Placental pericyte (primary cell): ENCODE results near the gene PMEPA1. TPM values are rescaled to one million over a fixed set of nuclear protein-coding genes. Genes with fewer than 3 reads are reported as not detected.

ENCODE experiments used
- total RNA-seq: library from RNA; depleted of rRNA; stranded (reverse); fragments of >200 nt; gene quantifications from 2 replicates; pipeline ENCODE4 v1.2.3, GENCODE V29; 2012

PMEPA1 gene
- 1.0 and 5.9 TPM in 2 replicates for total RNA-seq

GRCh38 chr20:57709823-57710799, at the start of gene PMEPA1:
Gene PMEPA1 (minus strand): TSS chr20:57710015. CDS start chr20:57709582, 433 bp downstream.

GRCh38 chr20:57620274-57620990, 89.4 kb downstream of the PMEPA1 start, which contains the start of gene ZBP1:
Gene ZBP1 (minus strand): TSS chr20:57620426. CDS start chr20:57620295, 131 bp downstream.

Other genes starting within 250 kb of the PMEPA1 start
- gene CTCFL, start 184.9 kb downstream of the PMEPA1 start, total RNA-seq = under 0.01 TPM in 1 of 2 replicates, not detected in the other
- not detected in 2 replicates for gene PCK1, start 148.9 kb downstream of the PMEPA1 start, total RNA-seq
- gene ZBP1, start 89.6 kb downstream of the PMEPA1 start, total RNA-seq = not detected in 2 replicates